DOHH2 (cell line): ENCODE results near the gene RBM39.

Experiments used
- CTCF ChIP-seq: fragments of 200-600 bp; sonication (generic); IDR thresholded peaks from one replicate; pipeline ENCODE4 v1.5.1; 2014; ENCODE audit warnings: antibody characterized with exemption, mild to moderate bottlenecking, low read depth, low read length; ENCODE audit not compliant: poor library complexity, severe bottlenecking
- EZH2phosphoT487 ChIP-seq: fragments of 200-600 bp; sonication (generic); IDR thresholded peaks from 2 replicates; pipeline ENCODE4 v1.6.1; 2017; ENCODE audit warnings: borderline replicate concordance, mild to moderate bottlenecking, antibody characterized with exemption, low read length, moderate library complexity, mixed read lengths

- TF ChIP-seq CTCF (no peak), EZH2phosphoT487 (no peak)
Measured at GRCh38 chr20:35662551-35662950, 79.5 kb downstream of the RBM39 start.
